GM20000 (cell line): ENCODE data around the gene CHST1.

ENCODE experiments used
- DNase-seq: peaks from one replicate; pipeline ENCODE4 v3.0.0; 2012; ENCODE audit warnings: low spot score
- CTCF ChIP-seq: IDR thresholded peaks from 2 replicates; pipeline ENCODE4 v1.5.1; 2012; ENCODE audit warnings: mild to moderate bottlenecking, control low read depth; ENCODE audit errors: extremely low read depth, missing control alignments

CHST1 gene

DNA sequence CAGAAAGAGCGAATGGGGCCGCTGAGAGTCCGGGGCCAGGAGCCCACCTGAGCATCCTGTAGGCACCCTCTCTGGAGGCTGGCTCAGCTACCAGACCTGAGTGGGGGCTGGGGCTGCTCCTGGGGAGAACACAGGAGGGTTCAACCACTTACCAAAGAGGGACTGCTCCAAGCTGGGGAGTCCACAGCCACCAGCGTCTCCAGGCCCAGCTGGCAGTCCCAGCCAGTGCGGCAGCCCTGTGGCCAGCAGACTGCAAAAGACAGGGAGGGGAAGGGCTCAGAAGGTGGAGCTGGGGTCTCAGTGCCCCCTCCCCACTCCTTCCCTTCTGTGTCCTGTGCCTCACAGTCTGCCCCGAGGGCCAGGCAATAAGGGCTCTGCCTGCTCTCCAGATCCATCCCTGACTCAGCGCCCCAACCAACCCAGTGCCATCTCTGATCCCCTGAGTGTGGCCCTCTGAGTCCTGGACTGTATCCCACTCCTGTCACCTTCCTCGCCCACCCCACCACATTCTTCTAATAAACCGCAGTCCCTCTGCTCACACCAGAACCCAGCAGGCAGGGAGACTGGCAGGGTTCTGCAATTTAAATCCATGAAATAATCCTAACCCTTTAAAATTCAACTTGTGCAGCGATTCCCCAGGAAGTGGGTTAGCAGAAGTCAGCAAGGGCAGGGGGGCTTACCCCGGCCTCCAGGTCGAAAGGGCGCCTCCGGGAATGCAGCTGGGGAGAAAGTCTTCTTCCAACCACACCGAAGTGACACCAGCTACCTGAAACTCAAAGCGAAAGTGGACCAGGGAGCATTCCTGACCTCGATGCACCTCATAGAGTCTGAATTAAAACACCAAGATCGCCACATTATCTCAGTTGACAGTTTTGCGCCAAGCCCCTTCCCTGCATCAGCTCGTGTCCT, 13.3 kb downstream of the CHST1 start:
- no peak for TF ChIP-seq CTCF
- DNase-seq: no peak

- TF ChIP-seq CTCF: no peak
- no peak for DNase-seq
These were observed 14.3 kb downstream of the CHST1 start for GRCh38 chr11:45651156-45651555.

DNA sequence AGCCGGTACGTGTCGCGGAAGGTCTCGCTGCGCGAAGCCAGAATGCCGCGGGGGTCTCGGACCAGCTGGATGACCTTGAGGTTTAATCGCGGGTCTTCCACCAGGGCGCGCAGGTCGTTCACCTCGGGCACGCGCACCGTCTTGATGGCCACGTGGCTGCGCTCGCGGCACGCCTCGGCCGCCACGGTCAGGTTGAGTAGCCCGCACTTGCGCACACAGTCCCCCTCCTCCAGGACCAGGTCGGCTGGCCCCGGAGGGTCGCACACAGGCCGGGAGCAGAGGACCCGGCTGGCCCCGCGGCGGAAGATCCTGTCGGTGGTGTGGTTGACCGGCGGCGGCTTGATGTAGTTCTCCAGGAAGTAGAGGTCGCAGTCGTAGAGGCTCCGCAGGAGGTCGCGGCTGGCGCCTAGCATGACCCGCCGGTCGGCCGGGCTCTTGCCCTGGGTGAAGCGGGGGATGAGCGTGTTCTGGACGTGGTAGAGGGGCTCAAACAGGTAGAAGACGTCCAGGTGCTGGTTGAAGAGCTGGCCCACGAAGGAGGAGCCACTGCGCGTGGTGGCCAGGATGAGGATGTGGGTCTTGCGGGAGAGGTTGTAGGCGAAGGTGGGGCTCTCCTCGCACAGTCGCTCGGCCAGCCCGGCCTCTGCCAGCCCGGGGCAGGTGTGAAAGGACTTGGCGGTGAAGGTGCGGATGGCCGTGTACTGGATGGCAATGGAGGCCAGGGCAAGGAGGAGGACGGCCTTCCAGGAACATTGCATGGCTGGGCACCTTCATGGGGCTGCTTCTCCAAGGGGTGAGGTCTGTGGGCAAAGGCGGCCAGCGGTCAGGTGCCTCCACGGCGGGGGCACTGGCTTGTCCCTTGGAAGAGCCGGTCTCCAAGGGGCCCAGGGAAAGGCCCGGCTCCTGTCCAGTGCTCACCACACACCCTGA, 15.0 kb downstream of the CHST1 start:
- DNase-seq: no peak

DNA sequence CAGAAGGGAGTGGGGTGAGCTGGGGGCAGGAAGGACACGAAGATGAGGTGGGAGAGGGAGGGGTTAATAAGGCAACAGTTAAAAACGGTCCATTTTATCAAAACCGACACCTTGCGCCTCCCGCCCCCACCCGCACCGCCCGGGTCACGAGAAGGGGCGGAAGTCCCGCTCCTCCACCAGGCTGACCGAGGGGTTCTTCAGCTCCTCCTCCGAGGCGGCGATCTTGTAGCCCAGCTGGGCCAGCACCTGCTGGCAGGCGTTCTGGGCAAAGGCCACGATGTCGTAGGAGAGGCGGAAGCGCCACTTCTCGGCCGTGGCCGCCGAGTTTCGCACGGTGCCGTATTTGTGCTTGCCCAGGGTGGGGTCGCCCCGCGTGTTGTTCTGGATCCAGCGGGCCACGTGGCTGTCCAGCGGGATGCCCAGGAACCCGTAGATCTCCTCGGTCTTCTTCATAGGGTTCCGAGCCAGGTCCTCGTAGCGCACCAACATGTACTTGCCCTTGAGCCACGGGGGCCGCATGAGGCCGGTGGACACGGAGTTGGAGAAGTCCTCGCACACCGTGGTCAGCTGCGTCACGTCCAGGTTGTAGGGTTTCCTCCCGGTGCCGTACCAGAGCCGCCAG, 15.8 kb downstream of the CHST1 start:
- DNase-seq: peak; percentile 6
- no peak for TF ChIP-seq CTCF

More for the DNA sequence above, 15.0 kb downstream of the CHST1 start:
- TF ChIP-seq CTCF: no peak

GRCh38 chr11:45648931-45649330, 16.5 kb downstream of the CHST1 start:
- no peak for TF ChIP-seq CTCF

GRCh38 chr11:45647786-45648185, 17.6 kb downstream of the CHST1 start:
- DNase-seq: peak; percentile 6
- no peak for TF ChIP-seq CTCF

More at GRCh38 chr11:45648931-45649330, 16.5 kb downstream of the CHST1 start:
- DNase-seq: peak; percentile 12
